B cell (primary cell): Measurements from ENCODE around the gene AGAP1. TPM values are rescaled to one million over a fixed set of nuclear protein-coding genes. Genes with fewer than 3 reads are reported as not detected.

Source experiments
- ATAC-seq: fragments of 200-7000 bp; cut with Tn5 transposase; one replicate; pipeline ENCODE4 v1.10.0; 2021; ENCODE audit warnings: low read depth, mild to moderate bottlenecking, moderate number of reproducible peaks, moderate library complexity
- CTCF ChIA-PET: fragments of 350-600 bp; sonication (Branson Sonifier 250); formaldehyde crosslinking; loops from one replicate; lab custom pipeline; 2021; ENCODE audit warnings: antibody characterized with exemption, inconsistent platforms; lab: Charles Lee
- POLR2A ChIA-PET: fragments of 350-600 bp; sonication (Branson Sonifier 250); formaldehyde crosslinking; loops from one replicate; lab custom pipeline; 2021; ENCODE audit warnings: antibody characterized with exemption; lab: Charles Lee
- DNase-seq: peaks from one replicate; pipeline ENCODE4 v3.0.0; 2013
- H2AFZ ChIP-seq: 2 replicates; pipeline ENCODE4 v1.6.1; 2012; ENCODE audit warnings: mild to moderate bottlenecking, low read depth, low read length; ENCODE audit not compliant: insufficient read depth, poor library complexity, severe bottlenecking
- H3K27ac ChIP-seq, 2 donors: 1 replicate in 1 of 2; 2 replicates in 1 of 2; pipeline ENCODE4 v1.5.1; 2012 to 2013; ENCODE audit warnings: low read length in 2 of 2, mild to moderate bottlenecking in 2 of 2, moderate library complexity in 1 of 2
- H3K27me3 ChIP-seq, 4 experiments: fragments of 200-600 bp in 1 of 4; sonication (generic) in 1 of 4; replicated peaks in 1 of 4; 1 replicate in 2 of 4; 2 replicates in 2 of 4; pipeline versions ENCODE4 v1.6.1 to v1.7.0; 2013 to 2016; ENCODE audit warnings: low read length in 3 of 4, mild to moderate bottlenecking in 2 of 4, mixed read lengths in 1 of 4, moderate library complexity in 1 of 4; ENCODE audit not compliant: insufficient read depth in 4 of 4, control insufficient read depth in 3 of 4; ENCODE audit errors: control extremely low read depth in 1 of 4
- H3K36me3 ChIP-seq, 2 experiments: replicated peaks in 1 of 2; 1 replicate in 1 of 2; 2 replicates in 1 of 2; pipeline versions ENCODE4 v1.6.1 to v1.7.1; 2013; ENCODE audit warnings: low read length in 1 of 2; ENCODE audit not compliant: insufficient read depth in 2 of 2, control insufficient read depth in 1 of 2; ENCODE audit errors: control extremely low read depth in 1 of 2, extremely low read depth in 1 of 2
- H3K4me1 ChIP-seq, 2 donors: fragments of 200-600 bp in 1 of 2; sonication (generic) in 1 of 2; 1 replicate in 1 of 2; 2 replicates in 1 of 2; pipeline versions ENCODE4 v1.5.1 to v1.6.1; 2013 to 2017; ENCODE audit warnings: low read length in 2 of 2; ENCODE audit not compliant: control insufficient read depth in 2 of 2, insufficient read depth in 2 of 2
- H3K4me2 ChIP-seq: replicated peaks from 2 replicates; pipeline ENCODE3; 2012; ENCODE audit warnings: mild to moderate bottlenecking, low read depth, low read length; ENCODE audit not compliant: poor library complexity, severe bottlenecking
- H3K4me3 ChIP-seq, 5 experiments: fragments of 200-600 bp in 1 of 5; sonication (generic) in 1 of 5; 1 replicate in 3 of 5; 2 replicates in 2 of 5; pipeline versions ENCODE4 v1.5.1 to v1.7.0; 2011 to 2016; ENCODE audit warnings: low read length in 4 of 5, mild to moderate bottlenecking in 4 of 5, low read depth in 2 of 5, control low read depth in 1 of 5, moderate library complexity in 1 of 5; ENCODE audit not compliant: insufficient read depth in 1 of 5; ENCODE audit errors: control extremely low read depth in 1 of 5, extremely low read depth in 1 of 5
- H3K79me2 ChIP-seq: fragments of 200-600 bp; sonication (generic); one replicate; pipeline ENCODE4 v1.6.0; 2016; ENCODE audit warnings: low read length; ENCODE audit not compliant: control insufficient read depth, insufficient read depth
- H3K9ac ChIP-seq: fragments of 200-600 bp; sonication (generic); 2 replicates; pipeline ENCODE4 v1.6.1; 2017; ENCODE audit warnings: mild to moderate bottlenecking, low read length, moderate library complexity
- H3K9me3 ChIP-seq, 3 donors: one replicate each; pipeline versions ENCODE4 v1.6.1 to v1.7.1; 2013; ENCODE audit warnings: low read length in 2 of 3; ENCODE audit not compliant: control insufficient read depth in 2 of 3, insufficient read depth in 1 of 3; ENCODE audit errors: control extremely low read depth in 1 of 3
- H4K20me1 ChIP-seq: 2 replicates; pipeline ENCODE4 v1.6.0; 2012; ENCODE audit warnings: mild to moderate bottlenecking, low read length; ENCODE audit not compliant: insufficient read depth, control insufficient read depth, poor library complexity, severe bottlenecking
- H3K27ac Mint-ChIP-seq: one replicate; pipeline ENCODE4 v1.8.0; 2021; ENCODE audit warnings: mixed read lengths
- H3K27me3 Mint-ChIP-seq: one replicate; pipeline ENCODE4 v1.8.0; 2021; ENCODE audit warnings: mixed read lengths
- H3K4me1 Mint-ChIP-seq: one replicate; pipeline ENCODE4 v1.8.0; 2021; ENCODE audit warnings: mixed read lengths
- H3K4me3 Mint-ChIP-seq: one replicate; pipeline ENCODE4 v1.8.0; 2021; ENCODE audit warnings: mixed read lengths
- H3K9me3 Mint-ChIP-seq: one replicate; pipeline ENCODE4 v1.8.0; 2022; ENCODE audit warnings: mixed read lengths; ENCODE audit not compliant: insufficient read depth
- EZH2 ChIP-seq: IDR thresholded peaks from 2 replicates; pipeline ENCODE4 v1.6.1; 2012; ENCODE audit warnings: borderline replicate concordance, low read depth, mild to moderate bottlenecking, moderate library complexity, low read length; ENCODE audit not compliant: insufficient read depth, poor library complexity, severe bottlenecking
- WGBS: methylation state at CpG from one replicate; pipeline ENCODE4 v1.1.5; 2013; ENCODE audit warnings: missing lambda C conversion rate; ENCODE audit not compliant: insufficient coverage; 5-methylcytosine and 5-hydroxymethylcytosine counted together
- intact Hi-C: fragments of 100-400 bp; cut with micrococcal nuclease; formaldehyde crosslinking; loops from one replicate; pipeline ENCODE4 v1.10.0; 2022
- polyA plus RNA-seq: library from polyadenylated mRNA; depleted of rRNA; stranded (reverse); fragments of >200 nt; gene quantifications from 2 replicates; pipeline ENCODE4 v1.2.3, GENCODE V29; 2012
- total RNA-seq, 2 donors: library from RNA; stranded (reverse); fragments of 120-200 nt in 1 of 2; gene quantifications; 1 replicate in 1 of 2; 2 replicates in 1 of 2; pipeline versions ENCODE4 v1.2.3 to v1.2.4, GENCODE V29; 2013 to 2022
- TF ChIP-seq, protein P1 (sequence below): fragments of 200-600 bp; IDR thresholded peaks from one replicate; pipeline ENCODE4 v1.8.0; 2022; ENCODE audit warnings: antibody characterized with exemption, mild to moderate bottlenecking

Gene AGAP1
- total and polyA plus RNA-seq, 2 donors (not counting 1 experiment from before 2014, with no cell fraction given), result 0.01 TPM; not detected in 1

DNA sequence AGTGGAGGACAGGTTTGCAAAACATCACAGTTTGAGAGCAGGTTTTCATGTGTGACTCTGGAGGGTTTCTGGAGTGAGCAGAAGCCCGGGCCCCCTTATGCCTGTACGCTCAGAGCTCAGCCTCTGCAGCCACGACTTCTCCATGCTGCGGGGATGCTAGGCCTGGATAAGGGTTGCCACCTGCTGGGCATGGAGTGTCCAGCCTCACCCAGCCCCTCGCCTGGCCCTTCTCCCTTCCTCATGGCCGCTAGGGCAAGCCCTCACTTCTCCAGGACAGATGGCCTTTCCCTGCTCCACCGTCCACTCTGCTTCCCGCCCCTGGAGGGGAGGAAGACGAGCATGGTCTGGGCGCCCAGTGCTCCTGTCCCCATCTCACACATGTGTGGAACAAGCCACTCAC lies 355.6 kb downstream of the AGAP1 start:
- Histone ChIP-seq H3K4me2 (no peak overlapping the region), H3K27ac (no peak overlapping the region), H3K4me3 (no peak overlapping the region), H3K9ac (no peak overlapping the region), H3K27me3 (no peaks in the 10 kb centered on the region), H2AFZ (no peak overlapping the region), H3K4me1 (no peaks in the 10 kb centered on the region), H3K9me3 (no peaks in the 10 kb centered on the region), H3K36me3 (no peaks in the 10 kb centered on the region), H4K20me1 (no peaks in the 10 kb centered on the region), H3K79me2 (no peaks in the 10 kb centered on the region)
- ATAC-seq (no peak), DNase-seq (no peak)
- intact Hi-C loops, result no loop called here
- TF ChIP-seq, protein P1, sequence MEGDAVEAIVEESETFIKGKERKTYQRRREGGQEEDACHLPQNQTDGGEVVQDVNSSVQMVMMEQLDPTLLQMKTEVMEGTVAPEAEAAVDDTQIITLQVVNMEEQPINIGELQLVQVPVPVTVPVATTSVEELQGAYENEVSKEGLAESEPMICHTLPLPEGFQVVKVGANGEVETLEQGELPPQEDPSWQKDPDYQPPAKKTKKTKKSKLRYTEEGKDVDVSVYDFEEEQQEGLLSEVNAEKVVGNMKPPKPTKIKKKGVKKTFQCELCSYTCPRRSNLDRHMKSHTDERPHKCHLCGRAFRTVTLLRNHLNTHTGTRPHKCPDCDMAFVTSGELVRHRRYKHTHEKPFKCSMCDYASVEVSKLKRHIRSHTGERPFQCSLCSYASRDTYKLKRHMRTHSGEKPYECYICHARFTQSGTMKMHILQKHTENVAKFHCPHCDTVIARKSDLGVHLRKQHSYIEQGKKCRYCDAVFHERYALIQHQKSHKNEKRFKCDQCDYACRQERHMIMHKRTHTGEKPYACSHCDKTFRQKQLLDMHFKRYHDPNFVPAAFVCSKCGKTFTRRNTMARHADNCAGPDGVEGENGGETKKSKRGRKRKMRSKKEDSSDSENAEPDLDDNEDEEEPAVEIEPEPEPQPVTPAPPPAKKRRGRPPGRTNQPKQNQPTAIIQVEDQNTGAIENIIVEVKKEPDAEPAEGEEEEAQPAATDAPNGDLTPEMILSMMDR, result no peak
- CTCF ChIA-PET, result no interaction called here
- H3K4me1 Mint-ChIP-seq, result no peaks in the 10 kb centered on the region
- no peak overlapping the region for H3K27ac Mint-ChIP-seq
- POLR2A ChIA-PET, result no interaction called here
- 90% methylated on average over 10 of the region's 10 CpGs for WGBS
- H3K27me3 Mint-ChIP-seq, result no peaks in the 10 kb centered on the region
- no peak overlapping the region for H3K4me3 Mint-ChIP-seq
- no peaks in the 10 kb centered on the region for H3K9me3 Mint-ChIP-seq

DNA sequence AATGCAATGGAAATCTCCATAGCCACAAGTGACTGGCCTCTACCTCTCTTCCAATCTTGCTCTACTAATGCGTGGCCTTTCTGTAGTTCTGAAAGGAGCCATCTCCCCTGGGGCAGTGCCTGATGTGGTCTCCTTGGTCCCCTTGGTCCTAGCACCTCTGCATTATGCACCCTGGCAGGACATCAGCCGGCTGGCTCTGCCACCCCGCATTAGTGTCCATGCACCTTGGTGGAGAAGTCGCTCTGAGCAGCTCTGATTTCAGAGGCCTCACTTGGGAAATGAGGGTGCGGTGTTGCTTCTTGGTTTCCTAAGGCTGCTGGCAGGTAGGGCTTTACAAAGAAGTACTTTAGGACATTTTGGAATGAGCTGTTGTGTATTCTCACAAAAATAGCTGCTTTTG lies 356.4 kb downstream of the AGAP1 start:
- Mint-ChIP-seq H3K27ac (no peak overlapping the region), H3K9me3 (no peaks in the 10 kb centered on the region), H3K4me3 (no peak overlapping the region), H3K27me3 (no peaks in the 10 kb centered on the region), H3K4me1 (no peaks in the 10 kb centered on the region)
- 93% methylated on average over 3 of the region's 5 CpGs for WGBS
- no peak overlapping the region for H3K9ac ChIP-seq
- no peak for ATAC-seq
- H4K20me1 ChIP-seq, result no peaks in the 10 kb centered on the region
- H3K4me3 ChIP-seq, result no peak overlapping the region
- no peak for TF ChIP-seq EZH2
- TF ChIP-seq, protein P1, result no peak
- H3K79me2 ChIP-seq, result no peaks in the 10 kb centered on the region
- H3K4me1 ChIP-seq, result no peaks in the 10 kb centered on the region
- H3K27me3 ChIP-seq, result no peaks in the 10 kb centered on the region
- H3K4me2 ChIP-seq, result no peak overlapping the region
- ChIA-PET CTCF (no interaction called here), POLR2A (no interaction called here)
- no peaks in the 10 kb centered on the region for H3K9me3 ChIP-seq
- H3K36me3 ChIP-seq, result no peaks in the 10 kb centered on the region
- DNase-seq, result no peak
- intact Hi-C loops, result no loop called here
- no peak overlapping the region for H3K27ac ChIP-seq
- no peak overlapping the region for H2AFZ ChIP-seq
